Measurements from ENCODE around the gene SERTM1.

Gene SERTM1

DNA sequence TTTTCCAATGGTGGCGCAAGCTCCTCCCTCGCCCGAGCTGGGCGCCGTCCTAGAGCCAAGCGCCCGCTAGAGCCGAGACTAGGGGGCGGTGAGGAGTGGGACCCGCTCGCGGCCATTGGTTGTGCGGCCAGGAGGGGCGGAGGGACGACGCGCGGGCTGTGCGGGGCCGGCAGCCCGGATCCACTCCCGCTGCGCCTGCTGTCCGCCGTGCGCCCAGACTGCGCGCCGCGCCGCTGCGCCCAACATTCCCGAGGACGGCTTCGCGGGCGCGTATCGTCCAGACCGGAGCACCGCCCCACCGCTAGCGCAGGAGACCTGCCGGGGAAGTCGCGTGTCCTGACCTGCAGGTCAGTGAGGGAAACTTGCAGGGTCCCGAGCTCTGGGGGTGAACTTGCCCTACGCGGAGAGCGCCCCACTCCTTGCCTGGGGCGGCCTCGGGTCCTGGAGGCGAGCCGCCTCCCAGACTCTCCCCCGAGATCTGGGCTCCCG lies at the start of gene SERTM1:
Gene SERTM1 (plus strand): TSS at position 183 of the 489 bp plus-strand sequence. CDS start 21,059 bp downstream, outside the sequence.
- no peak for DNase-seq

DNA sequence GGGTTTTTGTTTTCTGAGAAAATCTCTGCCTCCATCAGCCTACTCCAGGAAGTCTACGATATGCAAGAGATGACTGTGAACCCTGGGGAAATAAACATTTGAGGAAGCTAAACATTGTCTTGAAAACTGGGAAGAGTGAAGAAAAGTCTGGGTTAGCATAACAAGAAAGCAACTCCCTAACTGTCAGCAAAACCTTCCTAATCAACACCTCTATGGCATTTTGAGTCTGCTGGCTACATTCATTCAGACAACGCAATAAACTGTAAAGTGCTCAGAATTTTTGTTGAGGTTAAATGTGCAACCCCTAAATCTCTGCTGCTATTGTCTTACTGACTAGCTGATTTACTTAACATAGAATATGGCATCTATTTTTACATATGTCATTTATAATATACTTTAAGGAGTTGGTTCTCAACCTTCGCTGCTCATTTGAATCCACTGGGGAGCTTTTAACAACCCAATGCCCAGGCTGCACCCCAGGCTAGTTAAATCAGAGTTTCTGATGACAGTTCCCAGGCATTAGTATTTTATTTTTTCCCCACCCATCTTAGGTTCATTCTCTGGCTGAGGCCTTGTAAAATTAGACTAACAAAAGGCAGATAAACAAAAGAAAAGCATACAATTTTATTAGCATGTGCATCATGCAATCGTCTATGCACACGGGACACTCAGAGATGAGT lies 45.3 kb upstream of the SERTM1 start:
- no peak for DNase-seq

DNA sequence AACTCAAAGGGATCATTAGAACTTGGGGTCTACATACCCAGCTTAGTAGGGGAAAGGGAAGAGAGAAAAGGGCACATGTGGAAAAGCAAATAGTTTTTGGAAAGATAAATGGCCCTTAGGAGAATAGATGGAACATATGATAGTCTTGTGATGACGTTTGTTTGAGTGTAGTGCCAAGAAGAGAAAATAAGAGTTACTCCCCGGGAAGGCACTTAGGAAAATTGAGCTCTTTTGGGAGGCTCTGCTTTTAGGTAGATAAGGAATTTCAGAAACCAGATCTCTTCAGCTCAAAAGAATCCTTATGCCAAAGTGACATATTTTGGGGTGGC lies 44.8 kb upstream of the SERTM1 start:
- DNase-seq, result no peak

DNA sequence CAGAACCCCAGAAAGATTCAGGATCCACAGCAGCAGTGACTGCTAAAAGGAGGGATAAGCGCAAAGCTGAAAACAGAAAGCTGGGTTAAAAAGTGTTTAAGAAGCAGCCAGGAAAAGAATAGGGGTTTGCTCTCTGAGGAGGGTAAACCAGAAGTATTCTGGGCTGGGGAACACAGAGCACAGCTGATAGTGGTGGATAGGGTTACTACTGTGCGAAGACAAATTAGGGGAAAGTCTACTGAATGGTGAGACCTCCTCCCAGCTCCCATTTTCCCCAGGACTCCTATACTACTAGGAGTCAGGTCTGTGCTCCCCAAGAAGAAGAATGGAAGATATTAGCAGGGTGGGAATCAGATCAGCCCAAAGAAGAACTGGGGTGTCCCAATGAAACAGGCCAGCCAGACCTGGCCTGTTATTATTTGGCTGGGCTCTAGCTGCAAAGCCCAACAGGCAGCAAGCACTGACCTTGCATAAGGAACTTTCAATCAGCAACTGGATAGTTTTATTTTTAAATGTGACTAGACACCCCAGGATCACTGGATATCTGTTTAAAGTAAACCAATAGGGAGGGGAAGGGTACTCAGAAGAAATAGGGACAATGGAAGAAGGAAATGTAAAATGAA lies 43.5 kb upstream of the SERTM1 start:
- no peak for DNase-seq

DNA sequence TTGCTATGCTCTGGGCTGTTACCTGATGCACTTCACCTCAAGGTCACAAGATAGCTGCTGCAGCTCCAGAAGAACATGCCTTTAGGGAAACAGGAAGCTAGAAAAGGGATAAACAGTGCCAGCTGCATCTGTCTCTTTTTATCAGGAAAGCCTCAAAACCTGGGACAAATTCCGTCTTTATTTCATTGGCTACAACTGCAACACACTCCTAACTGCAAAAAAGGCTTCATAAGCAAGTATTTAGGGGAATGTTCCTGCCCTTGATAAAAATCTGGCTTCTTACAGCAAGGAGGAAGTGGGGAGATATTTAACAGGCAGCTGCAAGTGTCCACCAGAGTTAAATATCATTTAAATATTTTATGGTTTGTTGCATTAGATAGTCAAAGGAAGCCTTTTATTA lies 34.2 kb upstream of the SERTM1 start:
- no peak for DNase-seq

DNA sequence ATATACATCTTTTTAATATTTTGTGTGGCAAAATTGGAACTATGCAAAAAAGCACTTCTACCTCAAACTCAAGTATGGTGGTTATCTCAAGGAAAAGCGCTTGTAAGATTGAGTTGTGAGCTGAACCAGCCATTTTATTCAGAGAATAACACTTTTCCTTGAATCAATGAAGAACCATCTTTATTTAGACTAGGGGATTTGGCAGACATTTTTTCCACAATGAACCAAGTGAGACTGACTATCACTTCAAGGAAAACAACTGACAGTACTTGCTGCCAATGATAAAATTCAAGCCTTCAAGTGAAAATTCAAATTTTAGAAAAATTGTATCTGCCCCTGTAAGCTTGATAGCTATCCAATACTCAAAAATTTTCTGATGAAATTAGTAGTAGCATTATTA lies 23.2 kb upstream of the SERTM1 start:
- no peak for DNase-seq

DNA sequence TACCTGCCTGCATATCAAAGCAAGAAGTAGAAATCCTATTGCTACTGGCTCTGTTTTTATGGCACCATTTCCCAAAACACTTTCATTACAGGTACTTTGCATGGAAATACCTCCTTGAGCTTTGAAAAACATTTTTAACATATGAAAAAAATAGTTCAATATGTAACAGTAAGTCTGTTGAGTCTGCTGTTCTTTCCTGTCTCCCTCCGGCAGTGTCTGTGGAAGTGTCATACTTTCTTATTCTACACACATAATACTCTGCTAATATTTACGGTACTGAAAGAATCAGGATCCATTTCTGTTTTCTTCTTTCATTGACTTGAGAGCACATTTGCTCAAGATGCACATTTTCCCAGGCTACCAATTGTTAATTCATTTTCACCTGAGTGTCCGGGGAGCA lies 8.2 kb upstream of the SERTM1 start:
- DNase-seq, result no peak

DNA sequence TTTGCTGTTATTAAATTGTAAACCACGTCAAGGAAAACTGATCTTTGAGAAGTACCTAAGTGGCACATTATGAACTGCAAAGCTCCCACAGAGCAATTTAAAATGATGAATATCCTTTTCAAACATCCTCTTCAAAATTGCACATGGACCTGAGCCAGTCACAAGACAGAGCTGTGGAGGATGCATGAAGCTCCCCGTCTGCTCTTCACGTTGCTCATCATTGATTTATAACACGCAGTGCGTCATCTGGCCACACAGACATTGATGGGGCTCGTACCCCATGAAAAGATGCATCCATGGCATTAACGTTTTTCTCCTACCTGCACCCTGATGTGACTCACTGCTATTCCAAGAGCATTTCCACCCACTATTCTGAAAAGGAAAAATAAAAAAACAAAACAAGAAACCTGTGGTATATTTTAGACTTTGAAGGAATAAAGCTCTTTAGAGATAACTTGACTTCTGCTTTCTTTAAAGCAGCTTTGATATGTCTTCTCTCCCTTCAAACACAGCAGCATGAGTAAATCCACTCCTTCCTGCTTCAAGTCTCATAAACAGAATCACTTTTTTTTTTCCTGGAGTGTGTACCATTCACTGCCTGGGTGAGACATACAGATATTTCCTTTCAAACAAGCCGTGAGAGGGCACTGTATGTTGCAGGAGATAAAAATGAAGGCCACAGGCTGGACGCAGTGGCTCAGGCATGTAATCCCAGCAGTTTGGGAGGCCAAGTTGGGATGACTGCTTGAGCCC lies 7.2 kb upstream of the SERTM1 start:
- DNase-seq, result no peak

DNA sequence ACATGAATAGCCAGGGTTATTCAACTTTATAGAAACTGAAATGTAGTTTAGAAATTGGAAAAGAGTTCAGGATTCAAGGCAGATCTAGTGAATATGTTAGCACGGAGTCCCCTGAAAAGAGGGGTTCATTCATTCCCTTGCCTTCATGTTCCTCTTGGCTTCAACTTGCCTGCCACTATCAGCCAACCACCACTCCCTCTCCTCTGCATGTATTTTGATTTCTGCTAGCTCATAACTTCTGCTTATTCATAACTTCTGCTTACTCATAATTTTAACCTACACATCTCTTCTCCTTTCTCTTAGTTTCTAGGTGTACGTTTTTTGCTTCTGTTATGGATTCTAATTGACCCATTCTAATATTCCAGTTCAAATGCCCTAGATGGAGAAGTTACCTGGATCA lies 5.5 kb upstream of the SERTM1 start:
- no peak for DNase-seq

DNA sequence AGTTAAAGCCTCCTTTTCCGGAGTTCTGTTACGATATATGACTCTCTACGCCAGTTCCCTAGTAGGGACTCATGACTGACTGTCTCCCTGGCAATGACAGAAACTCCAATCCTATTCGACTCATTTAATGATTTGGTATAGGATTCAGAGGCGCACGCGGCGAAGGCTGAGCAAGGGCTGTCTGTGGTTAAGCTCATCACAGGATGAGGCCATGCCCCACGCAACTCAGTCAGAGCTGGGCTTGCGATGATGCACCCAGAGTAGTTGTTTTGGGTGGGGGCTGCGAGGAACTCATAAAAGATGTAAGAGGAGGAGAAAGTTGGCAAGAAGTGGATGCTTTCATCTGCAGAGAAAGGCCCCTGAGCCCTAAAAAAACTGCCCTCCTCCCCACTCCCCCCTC lies 468 bp upstream of the SERTM1 start:
- DNase-seq, result no peak

DNA sequence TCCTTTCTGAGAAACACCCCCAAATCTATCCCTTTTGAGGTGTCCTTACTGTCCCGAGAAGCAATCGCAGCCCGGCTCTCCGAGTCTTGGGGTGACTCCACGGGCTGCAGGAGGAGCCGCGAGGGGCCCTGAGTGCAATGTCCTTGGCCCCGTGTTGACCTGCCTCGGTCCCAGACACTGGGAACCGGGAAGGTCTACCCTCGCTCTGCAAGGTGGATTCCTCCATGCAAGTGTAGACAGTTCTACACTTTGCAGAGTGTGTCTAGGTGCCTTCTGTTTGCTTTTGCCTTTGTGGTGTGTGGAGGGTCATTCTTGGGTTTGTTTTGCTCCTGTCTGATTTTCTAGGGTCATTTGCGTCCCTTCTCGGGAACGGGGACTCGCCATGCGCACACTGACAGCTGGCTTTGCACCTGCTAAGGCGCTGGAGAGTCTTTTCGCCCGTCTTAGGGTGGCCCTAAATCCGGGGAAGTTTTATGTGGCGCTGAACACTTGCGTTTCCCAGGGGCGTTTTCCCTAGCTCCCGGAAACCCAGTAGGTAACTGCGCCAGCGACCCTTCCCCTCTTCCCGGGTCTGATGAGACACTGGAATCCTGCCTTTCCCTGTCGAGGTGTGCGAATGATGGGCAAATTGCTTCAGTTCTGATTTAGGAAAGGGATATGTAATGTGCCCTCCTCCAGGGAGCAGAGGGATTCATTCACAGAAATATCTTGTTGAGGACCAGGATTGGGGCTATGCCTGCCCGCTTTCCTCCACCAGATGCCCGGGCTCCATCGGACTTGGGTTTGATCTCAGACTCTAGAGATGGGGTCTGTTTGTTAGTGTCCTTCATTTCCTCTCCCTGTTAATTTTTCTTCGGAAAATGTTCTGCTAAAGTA lies 755 bp downstream of the SERTM1 start:
- DNase-seq, result no peak

DNA sequence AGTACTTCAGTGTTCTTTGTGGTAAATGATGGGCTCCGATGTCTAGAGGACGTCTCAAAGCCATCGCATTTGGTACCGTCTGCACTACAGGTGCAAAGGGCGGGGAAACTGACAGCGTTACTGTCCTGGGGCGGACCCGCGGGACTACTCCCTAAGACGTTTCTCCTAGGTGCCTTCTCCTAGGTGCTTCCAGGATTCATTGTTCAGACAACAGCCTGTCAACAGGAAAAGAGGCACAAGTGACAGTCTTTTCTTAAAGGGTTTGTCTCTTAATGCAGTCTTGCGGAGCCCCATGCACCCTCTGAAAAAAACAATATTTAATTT lies 1.4 kb downstream of the SERTM1 start:
- DNase-seq, result no peak

DNA sequence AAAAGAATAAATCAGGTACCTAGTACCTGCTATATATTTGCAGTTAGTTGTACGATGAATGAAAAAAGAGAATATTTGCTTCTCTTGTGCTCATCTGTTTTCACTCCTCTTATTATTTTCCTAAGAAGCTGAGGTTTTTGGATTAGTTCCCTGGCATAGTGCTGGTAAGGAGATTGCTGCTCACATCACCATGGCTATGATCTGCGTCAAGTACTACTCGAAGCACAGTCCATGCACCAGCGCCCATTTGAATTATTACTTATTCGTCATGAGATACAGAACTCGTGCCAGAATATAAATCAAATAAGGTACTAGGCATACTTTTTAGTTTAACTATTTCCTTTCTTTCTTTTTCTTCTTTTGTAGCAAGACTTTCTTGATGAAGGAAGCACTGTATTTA lies 7.1 kb downstream of the SERTM1 start:
- no peak for DNase-seq

DNA sequence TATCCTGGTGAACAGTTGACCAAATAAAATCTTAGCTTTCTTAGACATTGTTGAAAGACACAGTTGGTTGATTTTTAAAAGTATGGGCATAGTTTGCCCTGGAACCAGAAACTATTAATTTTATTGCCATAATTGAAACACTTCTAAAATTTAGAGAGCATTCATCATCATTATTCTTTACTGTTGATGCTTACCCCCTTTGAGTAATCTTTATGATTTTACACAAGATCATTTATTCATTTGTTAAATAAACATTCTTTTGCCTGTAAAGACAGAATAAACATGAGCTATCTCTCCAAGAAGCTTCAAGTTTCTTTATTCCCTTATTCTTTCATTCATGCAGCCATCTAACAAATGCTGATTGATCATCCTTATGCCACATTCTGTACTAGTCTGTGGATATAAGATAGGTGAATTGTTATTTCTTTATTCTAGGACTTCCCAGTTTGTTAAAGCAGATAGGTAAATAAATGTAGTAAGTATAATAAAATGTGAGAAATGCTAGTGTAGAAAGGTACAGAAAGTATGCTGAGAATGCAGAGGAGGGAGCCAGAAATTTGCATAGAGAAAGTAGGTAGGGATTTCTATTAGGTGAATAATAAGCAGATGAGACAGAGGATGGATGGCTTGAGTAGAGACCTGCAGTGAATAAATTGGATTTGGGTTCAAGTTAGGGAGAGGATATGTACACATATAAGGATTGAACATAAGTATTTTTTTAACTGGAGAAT lies 8.2 kb downstream of the SERTM1 start:
- no peak for DNase-seq

DNA sequence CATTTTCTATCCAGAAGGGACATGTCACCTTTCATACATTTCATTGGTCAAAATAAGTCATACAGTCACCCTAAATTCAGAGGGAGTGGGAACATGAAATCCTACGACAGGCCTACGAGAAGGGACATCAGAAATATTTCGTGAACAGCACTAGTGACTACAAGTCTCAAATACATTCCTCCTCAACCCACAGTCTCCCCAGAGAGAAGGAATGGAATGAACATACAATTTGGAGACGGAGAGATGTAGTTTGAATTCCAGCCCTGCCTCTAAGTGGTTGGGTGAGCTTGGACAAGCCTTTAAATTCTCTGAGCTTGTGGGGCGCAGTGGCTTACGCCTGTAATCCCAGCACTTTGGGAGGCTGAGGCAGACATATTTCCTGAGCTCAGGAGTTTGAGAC lies 9.9 kb downstream of the SERTM1 start:
- DNase-seq, result no peak

DNA sequence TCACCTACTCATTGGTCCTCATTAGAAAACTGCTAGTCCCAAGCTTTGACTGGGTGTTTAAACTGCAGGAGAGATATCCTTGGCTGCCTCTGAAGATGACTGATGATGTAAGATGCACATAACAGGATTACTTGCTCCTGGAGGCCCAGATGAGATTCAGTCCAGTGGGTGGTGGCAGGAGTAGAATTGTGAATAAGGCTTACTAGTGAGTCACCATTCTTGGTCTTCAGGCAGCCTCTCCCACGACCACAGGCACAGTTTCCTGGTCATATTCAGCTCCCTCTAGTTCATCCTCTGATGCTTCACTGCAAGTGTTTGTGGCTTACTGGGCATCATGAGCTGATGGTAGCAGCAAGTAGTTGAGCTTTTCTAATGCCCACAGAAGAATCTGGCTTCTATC lies 12.1 kb downstream of the SERTM1 start:
- no peak for DNase-seq

DNA sequence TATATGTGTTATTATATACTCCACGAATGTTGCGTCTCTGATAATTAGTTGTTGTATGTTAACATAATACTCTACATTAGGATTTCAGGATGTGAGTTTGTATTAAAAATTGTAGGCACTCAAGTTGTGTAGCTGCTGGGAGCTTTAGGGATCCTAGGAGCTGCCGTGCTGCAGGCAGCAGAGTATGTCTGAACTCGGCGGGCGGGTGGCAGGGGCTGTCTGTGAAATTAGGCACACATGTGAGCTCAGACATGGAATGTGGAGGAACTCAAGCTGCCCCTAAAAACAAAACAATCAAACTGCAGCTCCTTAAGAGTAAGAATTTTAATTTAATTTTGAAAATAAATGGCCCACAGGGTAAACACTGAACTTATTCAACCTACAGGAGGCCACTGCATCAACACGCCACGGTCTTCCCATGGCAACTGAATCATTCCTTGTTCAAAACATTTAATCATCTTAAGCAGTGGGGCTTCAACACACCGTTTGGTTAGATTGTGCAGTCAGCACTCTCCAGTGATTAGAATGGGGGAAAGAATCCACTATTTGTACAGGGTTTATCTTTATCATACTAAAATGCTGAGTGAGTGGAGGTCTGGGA lies 22.7 kb downstream of the SERTM1 start:
- DNase-seq, result no peak

DNA sequence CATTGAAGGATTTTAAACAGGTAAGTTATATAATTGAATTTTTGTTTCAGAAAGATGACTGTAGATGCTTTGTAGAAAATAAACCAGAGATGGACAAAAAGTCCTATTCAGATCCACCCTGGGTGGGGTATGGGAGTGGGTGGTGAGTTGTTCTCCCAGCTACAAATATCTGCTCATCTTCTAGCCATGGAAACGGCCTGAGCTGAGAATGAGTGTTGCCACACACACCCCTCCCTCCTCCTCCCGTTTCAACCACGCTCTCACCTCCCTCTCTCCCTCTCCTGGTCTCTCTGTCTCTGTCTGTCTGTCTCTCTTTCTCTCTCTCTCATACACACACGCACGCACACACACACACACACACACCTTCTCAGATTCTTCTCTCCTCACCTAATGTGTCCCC lies 26.4 kb downstream of the SERTM1 start:
- DNase-seq, result no peak

DNA sequence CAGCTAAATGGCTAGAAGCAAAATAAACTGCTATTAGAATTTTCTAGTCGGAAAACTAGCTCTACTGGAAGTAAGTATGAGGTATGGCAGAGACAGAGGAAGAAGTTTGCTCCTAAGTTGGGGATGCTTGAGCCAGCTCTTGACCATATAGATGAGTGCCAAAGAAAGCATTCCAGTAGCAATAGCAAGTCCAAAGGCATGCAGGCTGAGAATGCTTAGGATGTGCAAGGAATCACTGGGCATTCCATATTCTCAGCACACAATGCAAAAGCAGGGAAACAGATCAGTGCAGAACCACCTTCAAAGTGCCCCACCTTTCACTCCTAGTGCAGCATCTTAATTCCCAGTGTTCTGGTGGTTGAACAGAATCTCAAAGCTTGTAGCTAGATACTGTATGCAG lies 32.9 kb downstream of the SERTM1 start:
- no peak for DNase-seq

DNA sequence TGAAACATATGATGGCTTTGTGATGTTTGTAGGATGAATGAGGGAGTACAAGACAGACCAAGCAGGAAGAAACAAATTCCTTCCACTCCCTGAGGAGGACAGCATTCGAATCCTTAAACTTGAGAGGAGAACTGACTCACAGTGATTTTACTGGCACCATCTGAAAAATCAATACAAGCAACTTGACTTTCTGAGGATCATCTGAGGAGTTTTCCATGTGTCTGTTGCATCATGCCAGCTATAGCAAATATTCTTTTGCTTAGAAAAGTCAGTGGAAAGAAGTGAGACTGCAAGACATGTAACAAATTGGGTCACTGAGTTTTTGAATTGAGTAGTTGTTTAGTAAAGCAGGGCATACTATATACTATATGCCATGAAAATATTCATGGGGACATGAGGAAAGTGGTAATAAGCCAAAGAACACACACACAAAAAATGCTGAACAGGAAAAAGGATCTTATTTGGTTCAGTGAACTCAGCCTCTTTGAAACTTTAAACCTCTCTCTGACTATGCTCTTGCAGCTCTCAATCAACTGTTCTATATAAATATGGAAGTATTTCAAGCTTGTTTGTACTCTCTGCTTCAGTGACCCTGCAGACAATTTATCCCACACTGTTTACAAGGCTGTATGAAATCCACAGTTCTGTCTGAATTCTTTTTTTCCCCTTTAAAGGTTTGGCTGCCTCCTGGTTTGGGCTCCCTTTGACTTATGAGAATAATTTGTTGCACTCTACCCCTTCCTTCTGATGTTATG lies 35.5 kb downstream of the SERTM1 start:
- DNase-seq, result no peak

DNA sequence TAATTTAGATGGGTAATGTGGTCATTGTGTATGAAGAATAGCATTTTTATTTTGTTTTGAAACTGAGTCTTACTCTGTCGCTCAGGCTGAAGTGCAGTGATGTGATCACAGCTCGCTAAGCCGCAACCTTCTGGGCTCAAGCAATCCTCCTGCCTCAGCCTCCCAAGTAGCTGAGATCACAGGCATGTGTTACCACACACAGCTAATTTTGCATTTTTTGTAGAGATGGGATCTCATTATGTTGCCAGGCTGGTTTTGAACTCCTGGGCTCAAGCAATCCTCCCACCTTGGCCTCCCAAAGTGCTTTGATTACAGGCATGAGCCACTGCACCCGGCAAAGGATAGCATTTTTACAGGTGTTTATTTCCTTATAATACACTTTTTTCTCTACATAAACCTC lies 36.6 kb downstream of the SERTM1 start:
- DNase-seq, result no peak

DNA sequence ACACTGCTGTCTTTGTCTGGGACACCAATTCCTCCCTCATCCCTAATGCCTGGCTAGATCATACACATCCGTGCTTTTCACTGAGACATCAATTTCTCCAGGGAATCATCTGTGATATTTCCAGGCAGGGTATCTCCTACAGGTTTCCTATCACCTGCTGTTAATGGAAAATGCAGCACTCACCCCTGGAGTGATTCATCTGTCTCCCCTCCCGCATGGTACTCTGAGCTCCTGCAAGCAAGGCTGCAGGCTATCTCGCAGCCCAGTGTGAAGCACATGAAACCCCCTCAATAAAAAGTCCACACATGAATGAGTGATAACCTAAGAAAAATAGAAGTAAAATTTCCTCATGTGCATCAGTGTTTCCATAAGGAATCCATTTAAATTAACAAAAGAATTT lies 38.5 kb downstream of the SERTM1 start:
- no peak for DNase-seq
